H7 (cell line): ENCODE data around the gene NEDD4L. TPM values are rescaled to one million over a fixed set of nuclear protein-coding genes. Genes with fewer than 3 reads are reported as not detected.

Source experiments
- DNase-seq: peaks from one replicate; pipeline ENCODE4 v3.0.0; 2012
- H3K27me3 ChIP-seq: 2 replicates; pipeline ENCODE4 v1.6.0; 2011; ENCODE audit warnings: mild to moderate bottlenecking, low read length; ENCODE audit not compliant: control insufficient read depth, insufficient read depth
- H3K36me3 ChIP-seq: replicated peaks from 2 replicates; pipeline ENCODE4 v1.5.1; 2011; ENCODE audit warnings: low read length; ENCODE audit not compliant: control insufficient read depth, insufficient read depth
- H3K4me3 ChIP-seq: 2 replicates; pipeline ENCODE4 v1.5.1; 2011; ENCODE audit warnings: low read depth, mild to moderate bottlenecking, control low read depth, low read length, moderate library complexity; ENCODE audit not compliant: insufficient read depth
- total RNA-seq: library from RNA; depleted of rRNA; stranded (reverse); fragments of >200 nt; shearing (Covaris generic); gene quantifications from 2 replicates; pipeline ENCODE4 v1.2.3, GENCODE V29; 2014

The NEDD4L gene
- total RNA-seq, 1 experiment from 2014 or later, result 39.8 TPM

GRCh38 chr18:58103339-58103985, 59.4 kb downstream of the NEDD4L start:
- Histone ChIP-seq H3K36me3 (no peaks in the 10 kb centered on the region), H3K4me3 (no peak overlapping the region), H3K27me3 (no peaks in the 10 kb centered on the region)
- DNase-seq, result no peak

- Histone ChIP-seq H3K36me3 (no peaks in the 10 kb centered on the region), H3K4me3 (no peak overlapping the region), H3K27me3 (no peaks in the 10 kb centered on the region)
- no peak for DNase-seq
These were observed 60.1 kb downstream of the NEDD4L start for GRCh38 chr18:58104096-58104495.

GRCh38 chr18:58105206-58105887, 61.3 kb downstream of the NEDD4L start:
- H3K36me3 ChIP-seq, result no peaks in the 10 kb centered on the region
- no peak overlapping the region for H3K4me3 ChIP-seq
- no peaks in the 10 kb centered on the region for H3K27me3 ChIP-seq
- DNase-seq, result no peak

GRCh38 chr18:58105888-58106260, 61.8 kb downstream of the NEDD4L start:
- Histone ChIP-seq H3K4me3 (no peak overlapping the region), H3K27me3 (no peaks in the 10 kb centered on the region), H3K36me3 (no peaks in the 10 kb centered on the region)
- no peak for DNase-seq

GRCh38 chr18:58106289-58107070, 62.5 kb downstream of the NEDD4L start:
- H3K36me3 ChIP-seq, result no peaks in the 10 kb centered on the region
- H3K27me3 ChIP-seq, result no peaks in the 10 kb centered on the region
- no peak overlapping the region for H3K4me3 ChIP-seq
- DNase-seq, result no peak

- Histone ChIP-seq H3K4me3 (no peak overlapping the region), H3K27me3 (no peaks in the 10 kb centered on the region), H3K36me3 (no peaks in the 10 kb centered on the region)
- no peak for DNase-seq
These were observed 65.2 kb downstream of the NEDD4L start for GRCh38 chr18:58109256-58109655.

GRCh38 chr18:58110398-58110797, 66.4 kb downstream of the NEDD4L start:
- Histone ChIP-seq H3K36me3 (no peaks in the 10 kb centered on the region), H3K4me3 (no peak overlapping the region), H3K27me3 (no peaks in the 10 kb centered on the region)
- DNase-seq, result no peak

- DNase-seq, result no peak
- Histone ChIP-seq H3K36me3 (no peaks in the 10 kb centered on the region), H3K27me3 (no peaks in the 10 kb centered on the region), H3K4me3 (no peak overlapping the region)
These were observed 68.1 kb downstream of the NEDD4L start for GRCh38 chr18:58112174-58112573.

- DNase-seq, result no peak
- H3K27me3 ChIP-seq, result no peaks in the 10 kb centered on the region
- H3K36me3 ChIP-seq, result no peaks in the 10 kb centered on the region
These were observed 69.3 kb downstream of the NEDD4L start for GRCh38 chr18:58113337-58113736.

GRCh38 chr18:58114766-58115165, 70.7 kb downstream of the NEDD4L start:
- no peak for DNase-seq
- no peaks in the 10 kb centered on the region for H3K27me3 ChIP-seq
- H3K4me3 ChIP-seq, result no peak overlapping the region
- no peaks in the 10 kb centered on the region for H3K36me3 ChIP-seq

More at GRCh38 chr18:58113337-58113736, 69.3 kb downstream of the NEDD4L start:
- H3K4me3 ChIP-seq, result no peak overlapping the region

GRCh38 chr18:58116818-58117217, 72.8 kb downstream of the NEDD4L start:
- DNase-seq, result no peak
- Histone ChIP-seq H3K27me3 (no peaks in the 10 kb centered on the region), H3K36me3 (no peaks in the 10 kb centered on the region), H3K4me3 (no peak overlapping the region)

GRCh38 chr18:58117786-58118403, 73.9 kb downstream of the NEDD4L start:
- Histone ChIP-seq H3K4me3 (no peak overlapping the region), H3K36me3 (no peaks in the 10 kb centered on the region), H3K27me3 (no peaks in the 10 kb centered on the region)
- no peak for DNase-seq

- Histone ChIP-seq H3K4me3 (no peak overlapping the region), H3K36me3 (no peaks in the 10 kb centered on the region), H3K27me3 (no peaks in the 10 kb centered on the region)
- DNase-seq, result no peak
These were observed 74.5 kb downstream of the NEDD4L start for GRCh38 chr18:58118536-58118935.

GRCh38 chr18:58119819-58120218, 75.8 kb downstream of the NEDD4L start:
- H3K36me3 ChIP-seq, result no peaks in the 10 kb centered on the region
- no peaks in the 10 kb centered on the region for H3K27me3 ChIP-seq
- H3K4me3 ChIP-seq, result no peak overlapping the region
- DNase-seq, result no peak
